Fibroblast of villous mesenchyme (primary cell): ENCODE results near the gene SYT6. TPM values are rescaled to one million over a fixed set of nuclear protein-coding genes. Genes with fewer than 3 reads are reported as not detected.

Experiments
- DNase-seq: peaks from one replicate; pipeline ENCODE4 v3.0.0-alpha.2; 2010; ENCODE audit warnings: low read depth
- H3K4me3 ChIP-seq: 2 replicates; pipeline ENCODE4 v1.5.1; 2011; ENCODE audit warnings: low read depth, mild to moderate bottlenecking, low read length
- total RNA-seq: library from RNA; depleted of rRNA; stranded (reverse); fragments of >200 nt; gene quantifications from 2 replicates; pipeline ENCODE4 v1.2.3, GENCODE V29; 2012
- TF ChIP-seq, protein P1 (sequence below): IDR thresholded peaks from 2 replicates; pipeline ENCODE4 v1.5.1; 2012; ENCODE audit warnings: low read depth, mild to moderate bottlenecking, low read length; ENCODE audit not compliant: insufficient read depth

SYT6 gene
- total RNA-seq, 1 donor, result not detected

DNA sequence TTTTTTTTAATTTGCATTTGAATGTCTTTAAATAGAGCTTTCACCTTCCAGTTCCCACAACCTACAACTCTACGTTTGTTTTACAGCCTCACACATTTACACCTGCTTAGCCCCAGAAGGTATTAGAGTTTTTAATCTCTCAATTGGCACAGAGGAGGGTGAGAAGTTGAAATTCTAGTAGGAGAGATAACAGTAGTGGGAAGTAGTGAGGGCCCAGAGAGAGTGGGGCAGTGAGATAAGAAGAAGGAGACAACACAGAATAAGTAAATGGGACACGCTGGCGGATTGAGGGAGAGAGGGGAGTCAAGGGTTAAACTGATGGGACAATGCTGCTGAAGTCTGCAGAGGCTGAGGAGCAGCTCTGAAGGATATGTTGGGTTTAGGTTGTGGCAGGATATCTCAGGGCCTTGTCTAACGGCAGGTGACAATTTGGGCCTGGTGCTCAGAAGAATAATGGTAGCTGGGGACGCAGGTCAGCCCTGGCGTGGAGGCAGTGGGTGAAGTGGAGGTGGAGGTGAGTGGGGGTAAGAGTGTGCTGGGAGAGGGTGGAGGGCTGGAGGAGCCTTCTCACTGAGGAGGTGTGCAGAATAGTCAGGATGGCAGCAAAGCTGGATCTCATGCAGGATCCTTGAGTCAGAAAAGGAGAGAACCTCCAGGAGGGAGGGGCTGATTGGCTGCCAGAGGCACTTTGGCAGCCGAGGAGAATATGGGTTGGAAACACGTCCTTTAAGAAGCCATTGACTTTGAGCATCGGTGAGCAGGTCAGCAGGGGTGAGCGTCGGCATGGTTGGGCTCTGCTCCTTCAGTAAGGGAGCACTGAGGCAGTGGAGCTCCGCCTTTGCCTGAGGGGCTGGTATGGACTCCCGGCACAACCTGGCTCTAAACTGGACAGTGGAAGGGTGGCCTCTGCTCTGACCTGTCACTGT, 72.9 kb downstream of the SYT6 start:
- H3K4me3 ChIP-seq, result no peak overlapping the region
- no peak for DNase-seq
- TF ChIP-seq, protein P1, sequence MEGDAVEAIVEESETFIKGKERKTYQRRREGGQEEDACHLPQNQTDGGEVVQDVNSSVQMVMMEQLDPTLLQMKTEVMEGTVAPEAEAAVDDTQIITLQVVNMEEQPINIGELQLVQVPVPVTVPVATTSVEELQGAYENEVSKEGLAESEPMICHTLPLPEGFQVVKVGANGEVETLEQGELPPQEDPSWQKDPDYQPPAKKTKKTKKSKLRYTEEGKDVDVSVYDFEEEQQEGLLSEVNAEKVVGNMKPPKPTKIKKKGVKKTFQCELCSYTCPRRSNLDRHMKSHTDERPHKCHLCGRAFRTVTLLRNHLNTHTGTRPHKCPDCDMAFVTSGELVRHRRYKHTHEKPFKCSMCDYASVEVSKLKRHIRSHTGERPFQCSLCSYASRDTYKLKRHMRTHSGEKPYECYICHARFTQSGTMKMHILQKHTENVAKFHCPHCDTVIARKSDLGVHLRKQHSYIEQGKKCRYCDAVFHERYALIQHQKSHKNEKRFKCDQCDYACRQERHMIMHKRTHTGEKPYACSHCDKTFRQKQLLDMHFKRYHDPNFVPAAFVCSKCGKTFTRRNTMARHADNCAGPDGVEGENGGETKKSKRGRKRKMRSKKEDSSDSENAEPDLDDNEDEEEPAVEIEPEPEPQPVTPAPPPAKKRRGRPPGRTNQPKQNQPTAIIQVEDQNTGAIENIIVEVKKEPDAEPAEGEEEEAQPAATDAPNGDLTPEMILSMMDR, result no peak

- TF ChIP-seq, protein P1, result no peak
- H3K4me3 ChIP-seq, result no peak overlapping the region
- no peak for DNase-seq
These were observed 74.0 kb downstream of the SYT6 start for GRCh38 chr1:114079596-114080190.

DNA sequence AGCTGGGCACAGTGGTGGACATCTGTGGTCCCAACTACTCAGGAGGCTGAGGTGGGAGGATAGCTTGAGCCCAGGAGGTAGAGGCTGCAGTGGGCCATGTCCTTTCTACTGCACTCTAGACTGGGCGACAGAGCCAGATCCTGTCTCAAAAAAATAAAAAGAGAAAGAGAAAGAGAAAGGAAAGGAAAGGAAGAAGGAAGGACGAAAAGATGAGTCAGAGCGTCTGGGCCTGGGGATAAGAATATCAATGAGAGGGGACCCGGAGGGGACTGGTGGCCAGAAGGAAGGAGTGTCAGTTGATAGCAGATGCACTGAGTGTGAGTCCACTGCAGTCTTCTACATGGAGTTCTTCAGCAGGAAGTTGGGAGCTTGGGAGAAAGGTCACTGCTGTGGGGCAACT, 75.6 kb downstream of the SYT6 start:
- no peak for DNase-seq
- TF ChIP-seq, protein P1, result no peak

GRCh38 chr1:114077188-114077587, 76.5 kb downstream of the SYT6 start:
- no peak overlapping the region for H3K4me3 ChIP-seq
- TF ChIP-seq, protein P1, result no peak
- no peak for DNase-seq

More for the DNA sequence above, 75.6 kb downstream of the SYT6 start:
- no peak overlapping the region for H3K4me3 ChIP-seq

DNA sequence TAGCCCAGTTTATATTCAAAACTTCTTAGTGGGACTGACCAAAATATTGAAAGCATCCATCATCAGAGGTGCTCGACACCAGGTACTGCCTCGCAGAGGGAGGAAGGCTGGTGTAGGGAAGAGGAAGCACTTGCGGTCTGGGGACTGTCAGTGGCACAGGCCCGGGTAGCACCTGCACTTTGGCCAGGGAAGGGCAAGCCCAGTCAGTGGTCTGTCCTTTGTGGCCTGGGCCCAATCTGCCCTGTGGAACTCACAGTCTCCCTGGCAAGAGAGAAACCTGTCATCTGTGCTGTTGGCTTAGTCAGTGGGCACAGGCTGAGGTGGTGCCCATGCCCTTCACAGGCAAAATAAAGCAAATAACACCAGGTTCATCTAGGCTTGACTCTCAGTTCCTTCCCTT, 77.4 kb downstream of the SYT6 start:
- TF ChIP-seq, protein P1, result no peak
- no peak for DNase-seq
- no peak overlapping the region for H3K4me3 ChIP-seq

DNA sequence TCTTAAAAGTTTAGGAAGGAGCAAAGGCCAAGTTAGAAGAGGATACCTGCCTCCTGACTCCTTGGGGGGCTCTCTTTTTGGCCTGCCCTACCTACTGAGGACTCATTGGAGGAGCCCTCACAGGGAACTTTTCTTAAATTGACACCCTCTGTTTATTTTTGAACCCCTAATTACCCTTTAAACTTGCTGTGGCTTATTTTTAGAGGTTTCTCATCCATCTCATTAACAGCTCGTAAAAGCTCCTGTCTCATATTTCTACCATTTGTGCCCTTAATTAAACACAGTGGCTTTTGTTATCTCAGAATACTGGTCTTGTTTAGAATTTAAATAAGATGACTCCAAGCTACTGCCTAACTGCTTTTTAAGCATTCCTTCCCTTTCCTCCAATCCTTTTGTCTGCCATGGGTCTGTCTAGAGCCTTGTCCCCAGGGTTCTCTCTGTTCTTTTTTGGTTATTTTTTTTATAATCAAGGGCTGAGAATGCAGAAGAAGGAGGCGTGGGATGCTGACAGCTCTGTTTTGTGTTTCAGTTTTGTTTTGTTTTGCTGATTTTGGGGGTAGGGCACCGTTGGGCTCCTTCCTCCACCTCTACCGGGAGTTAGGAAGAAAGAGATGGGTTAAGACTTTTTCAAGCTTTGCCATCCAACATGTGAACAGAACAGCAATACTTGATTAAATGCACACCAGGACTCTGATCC, 78.0 kb downstream of the SYT6 start:
- no peak overlapping the region for H3K4me3 ChIP-seq
- DNase-seq, result no peak
- TF ChIP-seq, protein P1, result no peak
